Measurements from ENCODE around the gene MATN1. TPM values are rescaled to one million over a fixed set of nuclear protein-coding genes. Genes with fewer than 3 reads are reported as not detected.

MATN1 gene
- total and polyA plus RNA-seq, 2 of the 4 experiments (the other 2 are of a cell fraction), result 0.27 TPM; not detected in 1

GRCh38 chr1:30755746-30756145, 32.4 kb upstream of the MATN1 start:
- dilution Hi-C loops (cut with HindIII; ENCODE audit: low sequenced_read_pairs, unreplicated experiment) (no loop called here), in situ Hi-C loops (cut with MboI; ENCODE audit: low sequenced_read_pairs) (no loop called here), intact Hi-C loops (cut with micrococcal nuclease) (loop anchor here (2.0 kb wide), 1 partner anchor 15 kb away; no protein-coding TSS in a partner anchor)
- DNase-seq (no peak), ATAC-seq (ENCODE audit: low read depth) (no peak)
- no peak overlapping the region for H3K18ac ChIP-seq (ENCODE audit: low read depth, low read length)
- no peak overlapping the region for H3K4ac ChIP-seq (ENCODE audit: low read depth, low read length)
- no peak overlapping the region for H3K4me3 ChIP-seq (ENCODE audit: insufficient read depth, low read depth, low read length)
- no peaks in the 10 kb centered on the region for H3K79me1 ChIP-seq (ENCODE audit: low read depth in 1 of 2, low read length in 2 of 2)
- H3K27me3 ChIP-seq (ENCODE audit: control insufficient read depth, insufficient read depth, low read length), result peaks cover 9% of the 10 kb centered on the region
- H3K4me2 ChIP-seq (ENCODE audit: low read depth, low read length), result no peak overlapping the region
- H3K27ac ChIP-seq (ENCODE audit: insufficient read depth, low read length), result no peak overlapping the region
- H3K14ac ChIP-seq (replicated peaks; ENCODE audit: low read depth, low read length), result no peak overlapping the region
- no peak overlapping the region for H2BK120ac ChIP-seq (ENCODE audit: low read depth, low read length)
- TF ChIP-seq MXI1 (IDR thresholded peaks at IDR 0.05; ENCODE audit: borderline replicate concordance, low read depth, low read length), result no peak
- no peak for TF ChIP-seq USF2 (IDR thresholded peaks at IDR 0.05; ENCODE audit: low read depth, low read length)
- TF ChIP-seq RCOR1 (IDR thresholded peaks at IDR 0.05; ENCODE audit: insufficient replicate concordance, low read length), result no peak
- TF ChIP-seq CEBPB (IDR thresholded peaks at IDR 0.05; ENCODE audit: low read depth, low read length), result no peak
- no peak for TF ChIP-seq BHLHE40 (IDR thresholded peaks at IDR 0.05; ENCODE audit: low read depth, low read length)
- TF ChIP-seq RFX5 (IDR thresholded peaks at IDR 0.05; ENCODE audit: low read depth, low read length), result no peak
- no peak for TF ChIP-seq NFE2L2 (IDR thresholded peaks at IDR 0.05; ENCODE audit: low read depth, low read length)
- TF ChIP-seq RAD21 (IDR thresholded peaks at IDR 0.05; ENCODE audit: low read length), result no peak
- no peak for TF ChIP-seq FOS (IDR thresholded peaks at IDR 0.05; ENCODE audit: low read depth, low read length)
- no TSS peak for BruUV-seq (replicated peaks)
- peaks cover 6% of the 10 kb centered on the region for H3K4me1 ChIP-seq (ENCODE audit: control insufficient read depth, insufficient read depth, low read length)
- CTCF ChIA-PET, result interaction anchor here (0.8 kb wide), 1 partner anchor 24 kb away, joined by 3 read pairs; no protein-coding TSS in a partner anchor
- 90% methylated on average over 2 of the region's 4 CpGs; no CpG with 5 or more reads in 1 of the 2 experiments for WGBS, 2 experiments (ENCODE audit: extremely low coverage in 2 of 2, insufficient read length in 1 of 2)
- H2AK5ac ChIP-seq (ENCODE audit: low read depth, low read length), result no peak overlapping the region
- H4K8ac ChIP-seq (ENCODE audit: low read depth in 2 of 2, low read length in 2 of 2), result no peak overlapping the region
- H2BK5ac ChIP-seq (ENCODE audit: low read depth, low read length, poor library complexity, severe bottlenecking), result no peak overlapping the region
- no peak overlapping the region for H3K23ac ChIP-seq (ENCODE audit: low read depth, low read length)
- no peak overlapping the region for H3K56ac ChIP-seq (ENCODE audit: extremely low read depth, insufficient read depth, low read length)
- no peaks in the 10 kb centered on the region; the same call in 1 of the 2 replicates for H3K9me3 ChIP-seq (ENCODE audit: control insufficient read depth, insufficient read depth, low read length)
- no peak overlapping the region for H2BK20ac ChIP-seq (ENCODE audit: low read depth, low read length)
- peaks cover 7% of the 10 kb centered on the region; the same call in 1 of the 2 replicates for H3K9me1 ChIP-seq (ENCODE audit: insufficient read depth, low read length)
- POLR2A ChIA-PET (ENCODE audit: unreplicated experiment), result no interaction called here
- no peaks in the 10 kb centered on the region for H3K36me3 ChIP-seq (ENCODE audit: control insufficient read depth, insufficient read depth, low read length)
- H2BK15ac ChIP-seq (ENCODE audit: low read depth, low read length), result no peak overlapping the region
- H4K91ac ChIP-seq (ENCODE audit: insufficient read depth, low read depth, low read length), result no peak overlapping the region
- H4K20me1 ChIP-seq (ENCODE audit: insufficient read depth, low read length), result no peaks in the 10 kb centered on the region; the same call in 1 of the 2 replicates
- H2AK9ac ChIP-seq (replicated peaks; ENCODE audit: low read depth, low read length, poor library complexity), result no peak overlapping the region
- H4K5ac ChIP-seq (ENCODE audit: low read depth, low read length), result no peak overlapping the region
- H2AFZ ChIP-seq (replicated peaks; ENCODE audit: low read length, poor library complexity), result no peak overlapping the region
- H3K9ac ChIP-seq (ENCODE audit: low read depth, low read length), result no peak overlapping the region

Measured in IMR-90 (cell line).